Muscle of back (tissue), 11 donors: ENCODE measurements around the gene SUMF1. TPM values are rescaled to one million over a fixed set of nuclear protein-coding genes. Genes with fewer than 3 reads are reported as not detected.
"Not testable (repeated sequence)": the region's sequence is repeated elsewhere in the genome, so short reads cannot be mapped to it uniquely, and the experiment has no call there.

Experiments
- DNase-seq, 3 donors: peaks; one replicate each; pipeline versions ENCODE4 v3.0.0 to v3.0.0-alpha.2; 2013
- polyA plus RNA-seq, 10 donors: library from polyadenylated mRNA; unstranded; fragments of 120-200 nt; gene quantifications; one replicate each; pipeline ENCODE4 v1.2.1, GENCODE V29; 2013; ENCODE audit not compliant: insufficient read length in 10 of 10

SUMF1 gene
- polyA plus RNA-seq, 10 donors = 14.0 to 20.7 (median 16.7) TPM

- DNase-seq = no peak
Observed at GRCh38 chr3:4340411-4341335, 126.4 kb downstream of the SUMF1 start.

- DNase-seq = no peak
Observed at GRCh38 chr3:4340077-4340410, 127.0 kb downstream of the SUMF1 start.

- no peak for DNase-seq
Observed at GRCh38 chr3:4338751-4339150, 128.3 kb downstream of the SUMF1 start.

GRCh38 chr3:4336850-4337546, 130.1 kb downstream of the SUMF1 start:
- DNase-seq = no peak

GRCh38 chr3:4335840-4336562, 131.1 kb downstream of the SUMF1 start:
- DNase-seq = no peak

GRCh38 chr3:4334548-4334947, 132.5 kb downstream of the SUMF1 start:
- no peak for DNase-seq

GRCh38 chr3:4332991-4333390, 134.1 kb downstream of the SUMF1 start:
- no peak for DNase-seq

- DNase-seq = no peak
Observed at GRCh38 chr3:4332574-4332973, 134.5 kb downstream of the SUMF1 start.

- no peak for DNase-seq
Observed at GRCh38 chr3:4332111-4332510, 135.0 kb downstream of the SUMF1 start.

- DNase-seq = not testable (repeated sequence)
Observed at GRCh38 chr3:4329806-4330205, 137.3 kb downstream of the SUMF1 start.

GRCh38 chr3:4326868-4327267, 140.2 kb downstream of the SUMF1 start:
- DNase-seq = no peak

- no peak for DNase-seq
Observed at GRCh38 chr3:4323246-4324027, 143.6 kb downstream of the SUMF1 start.

- DNase-seq = peak; percentile 18 to 57 (median 51)
Observed at GRCh38 chr3:4322635-4323034, 144.4 kb downstream of the SUMF1 start.

GRCh38 chr3:4321732-4322131, 145.3 kb downstream of the SUMF1 start:
- DNase-seq = no peak

- DNase-seq = no peak
Observed at GRCh38 chr3:4320096-4320911, 146.8 kb downstream of the SUMF1 start.

GRCh38 chr3:4314688-4315087, 152.4 kb downstream of the SUMF1 start:
- no peak for DNase-seq

- peak in 1 of 3 donors; percentile 5 for DNase-seq
Observed at GRCh38 chr3:4313606-4314293, 153.3 kb downstream of the SUMF1 start.

- no peak for DNase-seq
Observed at GRCh38 chr3:4311496-4311895, 155.6 kb downstream of the SUMF1 start.
